K562 (cell line): ENCODE measurements around the gene LDLR. TPM values are rescaled to one million over a fixed set of nuclear protein-coding genes. Genes with fewer than 3 reads are reported as not detected.
A peak's percentile ranks its signal among the peaks of the same experiment; 100 is the strongest.

Experiments used
- ATAC-seq: fragments of 200-7000 bp; cut with Tn5 transposase; 3 replicates; pipeline ENCODE4 v1.9.1; 2020; ENCODE audit warnings: moderate library complexity
- BruUV-seq: library from RNA; stranded (reverse); fragments of 400-500 nt; replicated peaks from 2 replicates; lab custom pipeline; 2021; lab: Mats Ljungman, UMichigan
- CTCF ChIA-PET: fragments of 300-600 bp; formaldehyde crosslinking; extraction: SDS; loops from one replicate; lab custom pipeline; 2021; ENCODE audit warnings: low intra/inter-chr PET ratio; lab: Yijun Ruan, JAX
- POLR2A ChIA-PET: fragments of 300-600, 350-650 bp; sonication (Branson Sonifier 250); formaldehyde crosslinking; extraction: SDS; loops from one replicate; lab custom pipeline; 2021; ENCODE audit warnings: antibody characterized with exemption, inconsistent platforms; lab: Yijun Ruan, JAX
- DNase-seq, 4 experiments: peaks; one replicate each; pipeline versions ENCODE4 v3.0.0 to v3.0.0-alpha.2; 2011 to 2018; ENCODE audit warnings: low spot score in 3 of 4, mixed read lengths in 3 of 4; ENCODE audit errors: extremely low read depth in 1 of 4
- FAIRE-seq: peaks from 2 replicates; lab custom pipeline; 2011; peaks lifted over from hg19 to GRCh38; lab: Jason Lieb, UNC
- H2AFZ ChIP-seq: 2 replicates; pipeline ENCODE4 v1.6.0; 2011; ENCODE audit warnings: low read depth, low read length, control low read depth, inconsistent platforms
- H3K27ac ChIP-seq: fragments of 200-600 bp; 3 replicates; pipeline ENCODE4 v1.8.0; 2011; ENCODE audit warnings: low read depth, mild to moderate bottlenecking, control low read depth, inconsistent platforms, low read length, moderate library complexity, mixed read lengths; ENCODE audit errors: extremely low read depth
- H3K27me3 ChIP-seq, 2 experiments: fragments of 300-600 bp in 1 of 2; 2 replicates in 1 of 2; 3 replicates in 1 of 2; pipeline versions ENCODE4 v1.6.0 to v1.8.0; 2011; ENCODE audit warnings: inconsistent platforms in 2 of 2, low read length in 2 of 2, mild to moderate bottlenecking in 1 of 2, mixed read lengths in 1 of 2, moderate library complexity in 1 of 2; ENCODE audit not compliant: control insufficient read depth in 2 of 2, insufficient read depth in 2 of 2
- H3K36me3 ChIP-seq: fragments of 300-600 bp; 3 replicates; pipeline ENCODE4 v1.8.0; 2011; ENCODE audit warnings: mild to moderate bottlenecking, low read length, inconsistent platforms; ENCODE audit not compliant: control insufficient read depth, insufficient read depth
- H3K4me1 ChIP-seq, 2 experiments: fragments of 200-600 bp in 1 of 2; replicated peaks in 1 of 2; 2 replicates in 1 of 2; 3 replicates in 1 of 2; pipeline versions ENCODE4 v1.5.1 to v1.8.0; 2011; ENCODE audit warnings: inconsistent platforms in 2 of 2, low read length in 2 of 2, mild to moderate bottlenecking in 1 of 2, mixed read lengths in 1 of 2, moderate library complexity in 1 of 2; ENCODE audit not compliant: control insufficient read depth in 2 of 2, insufficient read depth in 2 of 2
- H3K4me2 ChIP-seq: 2 replicates; pipeline ENCODE4 v1.6.1; 2011; ENCODE audit warnings: low read length, control low read depth, inconsistent platforms, mixed read lengths; ENCODE audit not compliant: insufficient read depth
- H3K4me3 ChIP-seq: fragments of 200-600 bp; sonication (generic), shearing (Covaris generic); 2 replicates; pipeline ENCODE4 v1.5.1; 2016; ENCODE audit warnings: control low read depth, inconsistent platforms
- H3K79me2 ChIP-seq: fragments of 200-600 bp; 3 replicates; pipeline ENCODE4 v1.8.0; 2011; ENCODE audit warnings: low read length, inconsistent platforms; ENCODE audit not compliant: control insufficient read depth, insufficient read depth
- H3K9ac ChIP-seq, 2 experiments: 2 replicates each; pipeline versions ENCODE4 v1.6.0 to v1.6.1; 2011; ENCODE audit warnings: low read depth in 2 of 2, low read length in 2 of 2, control low read depth in 1 of 2, inconsistent platforms in 1 of 2, mild to moderate bottlenecking in 1 of 2, mixed read lengths in 1 of 2; ENCODE audit not compliant: insufficient read depth in 1 of 2
- H3K9me1 ChIP-seq: one replicate; pipeline ENCODE4 v1.6.0; 2011; ENCODE audit warnings: inconsistent platforms, mild to moderate bottlenecking, low read length, moderate library complexity; ENCODE audit not compliant: control insufficient read depth, insufficient read depth
- H3K9me3 ChIP-seq: replicated peaks from 2 replicates; pipeline ENCODE4 v1.5.1; 2011; ENCODE audit warnings: low read depth, low read length, inconsistent platforms; ENCODE audit not compliant: control insufficient read depth, insufficient read depth
- H4K20me1 ChIP-seq: replicated peaks from 2 replicates; pipeline ENCODE4 v1.6.1; 2011; ENCODE audit warnings: low read length, inconsistent platforms, mixed read lengths; ENCODE audit not compliant: control insufficient read depth, insufficient read depth
- ASH1L ChIP-seq: fragments of 450-650 bp; IDR thresholded peaks from 2 replicates; pipeline ENCODE4 v1.6.1; 2018; ENCODE audit warnings: borderline replicate concordance, mild to moderate bottlenecking, low read depth; ENCODE audit not compliant: partially characterized antibody
- CBFA2T2 ChIP-seq: fragments of 450-650 bp; conservative IDR thresholded peaks from 2 replicates; pipeline ENCODE4 v1.6.1; 2017; ENCODE audit warnings: mild to moderate bottlenecking
- CBX3 ChIP-seq, 2 experiments: IDR thresholded peaks; 1 replicate in 1 of 2; 2 replicates in 1 of 2; pipeline ENCODE4 v1.6.1; 2012; ENCODE audit warnings: inconsistent platforms in 2 of 2, low read length in 2 of 2, borderline replicate concordance in 1 of 2, control low read depth in 1 of 2
- GATAD2A ChIP-seq: fragments of 450-650 bp; IDR thresholded peaks from 2 replicates; pipeline ENCODE4 v1.6.1; 2017
- NRF1 ChIP-seq, 2 experiments: fragments of 450-650 bp; IDR thresholded peaks in 1 of 2; conservative IDR thresholded peaks in 1 of 2; 2 replicates each; pipeline ENCODE4 v1.6.1; 2014; ENCODE audit warnings: mild to moderate bottlenecking in 2 of 2
- PCBP2 ChIP-seq: fragments of 200-400 bp; formaldehyde crosslinking; IDR thresholded peaks from 2 replicates; pipeline ENCODE4 v1.6.1; 2018; ENCODE audit warnings: low read length, low read depth, mild to moderate bottlenecking, moderate library complexity; ENCODE audit not compliant: poor library complexity, severe bottlenecking
- PREB ChIP-seq: sonication (generic); formaldehyde crosslinking; IDR thresholded peaks from 2 replicates; pipeline ENCODE4 v1.8.1; 2023; ENCODE audit warnings: mild to moderate bottlenecking, missing genetic modification reagents
- RAD51 ChIP-seq: fragments of 450-650 bp; IDR thresholded peaks from 2 replicates; pipeline ENCODE4 v1.7.1; 2016; ENCODE audit warnings: low read depth, mild to moderate bottlenecking, borderline replicate concordance
- RBBP5 ChIP-seq: fragments of 200-600 bp; sonication (generic); IDR thresholded peaks from 2 replicates; pipeline ENCODE4 v1.6.1; 2012; ENCODE audit warnings: borderline replicate concordance, mild to moderate bottlenecking, low read length, control low read depth, inconsistent platforms; ENCODE audit not compliant: insufficient read depth, poor library complexity, severe bottlenecking
- RBM15 ChIP-seq: fragments of 200-400 bp; formaldehyde crosslinking; IDR thresholded peaks from 2 replicates; pipeline ENCODE4 v1.6.1; 2018; ENCODE audit warnings: mild to moderate bottlenecking, low read length, moderate library complexity; ENCODE audit not compliant: insufficient read depth
- RBM34 ChIP-seq: fragments of 200-400 bp; formaldehyde crosslinking; IDR thresholded peaks from 2 replicates; pipeline ENCODE4 v1.6.1; 2018; ENCODE audit warnings: low read length, borderline replicate concordance; ENCODE audit not compliant: insufficient read depth
- SAFB ChIP-seq: fragments of 200-400 bp; formaldehyde crosslinking; IDR thresholded peaks from 2 replicates; pipeline ENCODE4 v1.6.1; 2017; ENCODE audit warnings: low read depth, low read length, borderline replicate concordance
- SLC30A9 ChIP-seq: fragments of 250-450 bp; sonication (Bioruptor Pico); IDR thresholded peaks from 2 replicates; pipeline ENCODE4 v1.8.0; 2022; ENCODE audit warnings: mild to moderate bottlenecking, moderate library complexity
- TEAD4 ChIP-seq, 2 experiments: sonication (generic) in 1 of 2; formaldehyde crosslinking in 1 of 2; IDR thresholded peaks; 2 replicates each; pipeline versions ENCODE4 v1.6.1 to v1.8.0; 2012 to 2022; ENCODE audit warnings: borderline replicate concordance in 1 of 2, inconsistent platforms in 1 of 2, low read length in 1 of 2, mild to moderate bottlenecking in 1 of 2, missing genetic modification reagents in 1 of 2
- THAP7 ChIP-seq: fragments of 250-450 bp; sonication (Bioruptor Pico); IDR thresholded peaks from 2 replicates; pipeline ENCODE4 v1.5.0; 2021
- TRIM24 ChIP-seq, 2 experiments: fragments of 450-650 bp; IDR thresholded peaks; 2 replicates each; pipeline ENCODE4 v1.6.1; 2016
- ZNF253 ChIP-seq: fragments of 250-450 bp; sonication (Bioruptor Pico); conservative IDR thresholded peaks from 2 replicates; pipeline ENCODE4 v1.6.1; 2021; ENCODE audit warnings: mild to moderate bottlenecking
- ZNF398 ChIP-seq: fragments of 250-450 bp; sonication (Bioruptor Pico); IDR thresholded peaks from 2 replicates; pipeline ENCODE4 v1.8.0; 2021; ENCODE audit warnings: moderate library complexity, mild to moderate bottlenecking, inconsistent platforms
- ZNF41 ChIP-seq: fragments of 250-450 bp; sonication (Bioruptor Pico); conservative IDR thresholded peaks from 2 replicates; pipeline ENCODE4 v1.4.0; 2020; ENCODE audit warnings: mild to moderate bottlenecking
- ZZZ3 ChIP-seq: fragments of 450-650 bp; IDR thresholded peaks from 2 replicates; pipeline ENCODE4 v1.6.1; 2016; ENCODE audit warnings: antibody characterized with exemption, mild to moderate bottlenecking, moderate library complexity
- WGBS: fragments of 100-300 bp; shearing (Covaris generic); methylation state at CpG from one replicate; pipeline ENCODE4 v1.1.6; 2016; ENCODE audit warnings: low coverage, mixed read lengths; ENCODE audit not compliant: insufficient coverage; ENCODE audit errors: missing lambda C conversion rate; 5-methylcytosine and 5-hydroxymethylcytosine counted together
- in situ Hi-C: fragments of 300-500 bp; cut with MboI; formaldehyde crosslinking; loops from 4 replicates; pipeline ENCODE4 v1.15.0; 2018; ENCODE audit warnings: inconsistent platforms, mixed read lengths
- intact Hi-C: fragments of 100-400 bp; cut with micrococcal nuclease; formaldehyde crosslinking; loops from 2 replicates; pipeline ENCODE4 v1.14.2; 2022
- polyA plus RNA-seq, 8 experiments: library from polyadenylated mRNA; depleted of rRNA in 4 of 8; stranded (reverse) in 5 of 8; unstranded in 3 of 8; fragments of >200 nt; fragmentation: Nextera tagmentation in 2 of 8; fragmentation: Illumina TruSeq in 1 of 8; extraction: Ambion mirVana in 2 of 8; extraction: Trizol in 1 of 8; gene quantifications; 2 replicates each; pipeline versions ENCODE4 v1.2.1 to v1.2.3, GENCODE V29; 2011 to 2014; ENCODE audit warnings: inconsistent platforms in 1 of 8, missing spikeins in 1 of 8
- total RNA-seq, 7 experiments: library from RNA; depleted of rRNA in 6 of 7; stranded (reverse); fragments of >200 nt in 6 of 7; fragmentation: Illumina TruSeq in 2 of 7; extraction: Trizol in 2 of 7; gene quantifications; 2 replicates each; pipeline versions ENCODE4 v1.2.1 to v1.2.3, GENCODE V29; 2011 to 2021; ENCODE audit warnings: low replicate concordance in 1 of 7

Gene LDLR
- total and polyA plus RNA-seq, 9 of the 15 experiments (the other 6 are each of a cell fraction or from before 2014, with no cell fraction given): 19.9 to 114 (median 56.3) TPM

GRCh38 chr19:11041966-11042627 is 47.2 kb upstream of the LDLR start:
- H3K4me2 ChIP-seq: no peak overlapping the region
- peak overlapping the region in 1 of 2 experiments; percentile 39; a peak in 1 of 4 replicates for H3K9ac ChIP-seq
- no peak overlapping the region for H3K4me3 ChIP-seq
- H3K79me2 ChIP-seq: peaks cover 9% of the 10 kb centered on the region; the same call in 1 of the 3 replicates
- no peaks in the 10 kb centered on the region for H3K9me1 ChIP-seq
- in situ Hi-C loops (no loop called here), intact Hi-C loops (no loop called here)
- DNase-seq (no peak), FAIRE-seq (no peak), ATAC-seq (no peak)
- no peaks in the 10 kb centered on the region for H4K20me1 ChIP-seq
- no peaks in the 10 kb centered on the region for H3K4me1 ChIP-seq
- TF ChIP-seq CBFA2T2 (no peak), PCBP2 (no peak), TRIM24 (IDR thresholded peaks at IDR 0.05) (no peak), ASH1L (no peak), GATAD2A (no peak), RBBP5 (no peak), NRF1 (conservative IDR thresholded peaks at IDR 0.05 in 1 of 2, IDR thresholded peaks at IDR 0.05 in 1 of 2) (no peak), ZNF41 (CRISPR knock-in tag) (no peak), SLC30A9 (CRISPR knock-in tag) (no peak), CBX3 (IDR thresholded peaks at IDR 0.05; ENCODE audit: borderline replicate concordance in 1 of 2, low read length in 2 of 2) (no peak), TEAD4 (IDR thresholded peaks at IDR 0.05; ENCODE audit: low read length) (no peak), TEAD4 (CRISPR knock-in tag; IDR thresholded peaks at IDR 0.05; ENCODE audit: borderline replicate concordance) (no peak), RBM15 (no peak), PREB (no peak), ZNF253 (CRISPR knock-in tag) (no peak), SAFB (no peak), RAD51 (no peak), THAP7 (CRISPR knock-in tag) (no peak), ZZZ3 (no peak), ZNF398 (no peak), RBM34 (no peak)
- ChIA-PET CTCF (no interaction called here), POLR2A (no interaction called here)
- H2AFZ ChIP-seq: no peak overlapping the region
- peaks cover 83% of the 10 kb centered on the region for H3K36me3 ChIP-seq
- 94% methylated on average over 13 of the region's 13 CpGs for WGBS
- H3K27me3 ChIP-seq: no peaks in the 10 kb centered on the region
- BruUV-seq: no TSS peak
- H3K27ac ChIP-seq: no peak overlapping the region
- no peaks in the 10 kb centered on the region for H3K9me3 ChIP-seq
